A204.1 (cell line): Measurements from ENCODE around the gene KLC1.
"Not testable (repeated sequence)": the region's sequence is repeated elsewhere in the genome, so short reads cannot be mapped to it uniquely, and the experiment has no call there.

Source experiments
- FAIRE-seq: peaks from 2 replicates; lab custom pipeline; 2012; peaks lifted over from hg19 to GRCh38; lab: Jason Lieb, UNC

Gene KLC1

DNA sequence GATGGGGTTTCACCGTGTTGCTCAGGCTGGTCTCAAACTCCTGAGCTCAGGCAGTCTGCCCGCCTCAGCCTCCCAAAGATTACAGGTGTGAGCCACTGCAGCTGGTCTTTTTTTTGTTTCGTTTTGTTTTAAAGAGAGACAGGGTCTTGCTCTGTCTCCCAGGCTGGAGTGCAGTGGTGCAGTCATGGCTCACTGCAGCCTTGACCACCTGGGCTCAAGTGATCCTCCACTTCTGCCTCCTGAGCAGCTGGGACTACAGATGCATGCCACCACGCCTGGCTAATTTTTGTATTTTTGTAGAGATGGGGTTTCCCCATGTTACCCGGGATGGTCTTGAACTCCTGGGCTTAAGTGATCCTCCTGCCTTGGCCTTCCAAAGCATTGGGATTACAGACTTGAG, 62.6 kb downstream of the KLC1 start:
- not testable (repeated sequence) for FAIRE-seq

DNA sequence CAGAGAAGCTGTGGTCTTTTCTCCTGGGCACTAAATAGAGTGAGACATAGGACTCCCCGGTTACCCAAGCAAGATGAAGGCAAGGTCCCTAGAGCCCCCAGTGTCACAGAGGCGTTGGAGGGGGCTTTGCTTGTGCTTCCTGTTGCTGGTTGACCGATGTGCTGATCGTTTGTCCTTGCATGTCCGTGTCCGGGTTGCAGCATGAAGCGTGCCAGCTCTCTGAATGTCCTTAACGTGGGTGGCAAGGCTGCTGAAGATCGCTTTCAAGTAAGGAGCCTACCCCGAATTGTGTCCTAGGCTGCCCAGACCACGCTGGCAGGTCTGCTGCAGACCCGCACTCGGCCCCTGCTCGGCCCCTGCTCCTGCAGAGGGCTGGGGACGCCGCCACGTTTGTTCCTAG, 63.1 kb downstream of the KLC1 start:
- no peak for FAIRE-seq

DNA sequence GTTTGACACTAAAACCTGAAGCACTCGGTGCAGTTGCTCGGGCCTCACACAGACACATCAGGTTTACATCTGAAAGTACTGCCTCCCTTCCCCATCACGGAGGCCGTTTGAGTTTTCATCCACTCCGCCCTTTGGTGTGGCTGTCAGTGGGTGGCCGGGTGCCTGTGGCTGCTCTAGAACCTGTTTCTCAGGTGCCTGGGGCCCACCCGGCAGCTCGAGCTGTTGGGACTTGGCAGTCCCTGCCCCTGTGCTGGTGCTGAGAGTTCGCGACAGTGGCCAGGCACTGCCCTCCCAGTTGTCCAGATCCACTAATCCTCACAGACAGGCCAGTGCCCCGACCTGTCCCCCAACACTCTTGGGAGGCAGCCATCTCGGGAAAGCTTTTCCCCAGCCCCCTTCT, 63.9 kb downstream of the KLC1 start:
- FAIRE-seq: no peak

DNA sequence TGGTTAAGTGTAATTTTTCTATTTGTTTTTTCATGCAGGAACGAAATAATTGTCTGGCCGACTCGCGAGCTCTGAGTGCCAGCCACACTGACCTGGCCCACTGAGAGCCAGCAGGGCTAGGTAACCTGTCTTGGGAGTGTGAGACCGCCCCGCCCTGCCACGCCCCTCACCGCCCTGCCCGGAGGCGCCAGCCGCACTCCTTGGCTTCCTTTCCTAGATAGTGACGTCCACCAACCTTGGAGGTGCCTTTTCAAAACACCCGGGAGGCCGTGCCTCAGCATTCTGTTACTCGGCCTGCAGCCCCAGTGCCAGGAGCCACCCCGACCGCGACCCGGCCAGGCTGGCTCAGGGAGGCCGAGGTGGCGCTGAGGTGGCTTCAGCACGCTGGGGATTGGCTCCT, 64.5 kb downstream of the KLC1 start:
- no peak for FAIRE-seq

DNA sequence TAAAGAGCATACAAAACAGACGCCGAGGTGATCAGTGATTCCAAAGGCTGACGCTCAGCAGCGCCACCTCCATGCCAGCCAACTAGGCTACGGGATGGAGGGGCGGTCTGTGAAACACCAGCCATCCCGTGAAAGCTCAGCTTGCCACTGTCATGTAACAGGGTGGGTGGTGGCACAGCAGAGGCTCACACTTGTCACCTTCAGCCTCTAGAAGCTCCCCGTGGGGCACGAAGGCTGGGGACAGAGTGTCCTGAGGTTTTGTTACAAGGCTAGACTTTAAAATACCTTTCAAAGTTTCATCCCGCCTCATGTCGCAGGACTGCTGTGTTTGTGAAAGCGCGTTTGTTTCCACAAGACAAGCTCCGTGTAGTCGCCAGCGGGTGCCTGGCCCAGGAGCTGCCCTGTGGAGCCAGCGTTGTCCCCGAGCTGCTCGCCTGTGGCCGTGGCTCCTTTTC, 65.6 kb downstream of the KLC1 start:
- FAIRE-seq: no peak

DNA sequence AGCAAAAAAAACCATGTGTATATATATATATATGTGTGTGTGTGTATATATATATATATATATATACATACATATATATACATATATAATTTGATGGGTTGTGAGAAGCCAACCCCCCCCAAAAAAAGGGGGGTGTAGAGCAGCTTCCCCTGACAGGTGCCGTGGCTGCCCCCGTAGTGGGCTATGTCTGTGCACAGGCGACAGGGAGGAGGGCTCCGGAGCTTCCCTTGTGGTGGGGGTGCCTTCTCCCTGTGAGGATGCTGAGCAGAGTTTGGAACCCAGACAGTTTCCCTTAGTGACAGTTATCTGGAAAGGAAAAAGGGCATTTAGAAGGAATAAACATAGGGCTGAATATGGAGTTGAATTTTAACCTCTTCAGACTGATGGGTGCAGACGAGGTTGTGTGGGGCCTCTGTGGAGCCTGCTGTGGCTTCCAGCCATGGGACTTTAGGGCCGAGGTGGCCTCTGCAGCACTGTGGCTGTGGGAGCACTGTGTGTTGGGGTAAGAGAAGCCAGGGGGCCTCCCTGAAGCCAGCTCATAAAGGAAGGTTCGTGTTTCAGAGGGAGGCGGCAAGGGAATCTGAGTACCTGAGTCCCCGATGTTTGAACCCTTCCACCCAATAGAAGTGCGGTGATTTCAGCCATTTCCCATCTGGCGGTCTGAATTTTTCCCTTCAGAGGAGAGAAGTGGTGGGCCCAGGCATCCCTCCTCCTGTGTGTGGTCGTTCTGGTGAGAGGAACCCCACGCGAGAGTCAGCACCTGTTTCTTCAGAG, 66.5 kb downstream of the KLC1 start:
- no peak for FAIRE-seq

DNA sequence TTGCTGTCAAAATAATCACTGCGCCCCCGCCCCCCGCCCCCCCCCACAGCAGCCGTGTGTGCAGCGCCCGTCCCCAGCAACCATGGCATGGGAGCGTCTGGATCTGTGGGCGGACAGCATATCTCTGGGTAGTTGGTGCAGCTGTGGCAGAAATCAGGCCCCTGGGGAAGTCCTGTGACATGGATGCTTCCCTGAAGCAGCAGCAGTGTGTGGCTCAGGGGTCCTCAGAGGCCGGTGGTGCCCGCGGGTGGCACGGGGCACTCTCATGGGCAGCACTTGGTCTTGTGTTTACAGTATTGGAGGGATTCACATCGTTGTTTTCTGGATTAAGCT, 67.0 kb downstream of the KLC1 start:
- FAIRE-seq: no peak

DNA sequence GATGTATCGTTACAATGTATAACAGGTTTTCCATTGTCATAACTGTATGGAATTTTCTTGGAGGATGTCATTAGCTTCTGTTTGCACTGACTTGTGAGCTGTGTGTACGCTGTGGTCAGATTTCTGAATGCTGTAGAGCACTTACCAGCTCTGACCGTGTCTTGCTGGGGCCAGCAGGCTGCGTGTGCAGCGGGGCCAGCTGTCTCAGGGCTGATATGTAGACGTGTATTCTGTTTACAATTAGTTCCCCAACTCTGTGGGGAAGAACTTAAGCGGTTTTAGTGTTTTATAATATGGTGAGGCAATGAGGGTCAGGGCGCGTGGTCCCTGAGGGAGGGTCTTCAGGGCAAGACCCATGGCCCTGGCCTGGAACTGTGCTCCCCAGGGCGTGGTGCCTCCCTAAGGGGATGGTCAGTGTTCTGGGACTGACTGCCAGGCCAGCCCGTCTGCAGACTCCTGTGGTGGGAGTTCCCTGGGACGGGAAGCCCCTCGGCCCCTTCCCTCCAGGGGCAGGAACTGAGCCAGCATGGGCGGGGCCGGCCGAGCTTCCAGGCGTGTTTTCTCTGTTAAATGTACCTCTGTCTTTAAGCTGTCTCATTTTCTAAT, 67.6 kb downstream of the KLC1 start:
- no peak for FAIRE-seq

DNA sequence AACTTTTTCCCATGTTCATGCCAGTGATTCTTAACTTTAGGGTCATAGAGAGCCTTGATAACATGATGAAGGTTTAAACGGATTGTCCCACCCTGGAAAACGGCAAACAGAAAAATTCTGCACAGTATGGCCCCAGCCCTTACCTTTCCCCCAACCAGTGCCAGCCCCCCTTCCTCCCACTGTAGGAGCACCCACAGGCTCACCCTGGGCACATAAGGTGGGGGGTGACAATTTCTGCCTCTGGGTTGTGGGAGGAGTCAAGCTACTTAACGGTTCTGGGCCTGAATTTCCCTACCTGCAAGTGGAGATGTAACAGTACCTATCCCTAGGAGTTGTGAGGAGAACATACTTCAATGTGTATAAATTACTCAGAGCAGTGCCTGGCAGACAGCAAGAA, 68.2 kb downstream of the KLC1 start:
- no peak for FAIRE-seq

DNA sequence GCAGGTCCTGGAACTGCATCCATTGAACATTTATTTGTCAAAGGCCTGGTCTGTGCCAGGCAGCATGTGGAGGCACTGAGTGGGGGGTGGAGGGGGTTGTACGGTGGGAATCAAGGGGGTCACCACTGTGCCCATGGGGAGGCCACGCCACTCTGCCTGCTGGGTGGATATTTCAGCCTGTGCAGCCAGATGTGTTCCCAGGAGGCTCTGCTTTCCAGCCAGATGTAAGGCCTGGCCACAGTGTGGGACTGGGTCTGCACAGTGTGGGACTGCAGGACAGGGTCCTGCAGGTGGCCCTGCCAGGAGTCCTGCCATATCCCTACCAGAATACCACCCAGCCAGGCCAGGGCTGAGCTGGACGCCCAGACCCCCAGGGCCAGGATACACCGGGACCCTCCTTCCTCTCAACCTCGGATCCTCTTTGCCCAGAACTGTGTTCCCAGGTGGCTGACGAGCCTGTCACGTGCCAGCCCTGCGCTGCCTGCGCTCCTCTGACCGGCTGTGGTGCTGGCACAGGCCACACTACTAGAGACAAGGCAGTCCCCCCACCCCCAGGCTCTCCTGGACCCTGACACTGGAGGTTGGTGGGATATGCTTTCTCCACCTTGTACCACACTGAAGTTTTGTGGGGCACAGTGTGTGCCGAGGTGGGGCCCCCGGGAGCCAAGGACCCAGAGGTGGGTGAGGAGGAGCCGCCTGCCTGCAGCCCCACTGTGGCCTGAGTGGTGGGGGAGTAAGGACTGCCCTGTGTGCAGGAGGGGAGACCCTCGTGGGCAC, 68.8 kb downstream of the KLC1 start:
- no peak for FAIRE-seq

DNA sequence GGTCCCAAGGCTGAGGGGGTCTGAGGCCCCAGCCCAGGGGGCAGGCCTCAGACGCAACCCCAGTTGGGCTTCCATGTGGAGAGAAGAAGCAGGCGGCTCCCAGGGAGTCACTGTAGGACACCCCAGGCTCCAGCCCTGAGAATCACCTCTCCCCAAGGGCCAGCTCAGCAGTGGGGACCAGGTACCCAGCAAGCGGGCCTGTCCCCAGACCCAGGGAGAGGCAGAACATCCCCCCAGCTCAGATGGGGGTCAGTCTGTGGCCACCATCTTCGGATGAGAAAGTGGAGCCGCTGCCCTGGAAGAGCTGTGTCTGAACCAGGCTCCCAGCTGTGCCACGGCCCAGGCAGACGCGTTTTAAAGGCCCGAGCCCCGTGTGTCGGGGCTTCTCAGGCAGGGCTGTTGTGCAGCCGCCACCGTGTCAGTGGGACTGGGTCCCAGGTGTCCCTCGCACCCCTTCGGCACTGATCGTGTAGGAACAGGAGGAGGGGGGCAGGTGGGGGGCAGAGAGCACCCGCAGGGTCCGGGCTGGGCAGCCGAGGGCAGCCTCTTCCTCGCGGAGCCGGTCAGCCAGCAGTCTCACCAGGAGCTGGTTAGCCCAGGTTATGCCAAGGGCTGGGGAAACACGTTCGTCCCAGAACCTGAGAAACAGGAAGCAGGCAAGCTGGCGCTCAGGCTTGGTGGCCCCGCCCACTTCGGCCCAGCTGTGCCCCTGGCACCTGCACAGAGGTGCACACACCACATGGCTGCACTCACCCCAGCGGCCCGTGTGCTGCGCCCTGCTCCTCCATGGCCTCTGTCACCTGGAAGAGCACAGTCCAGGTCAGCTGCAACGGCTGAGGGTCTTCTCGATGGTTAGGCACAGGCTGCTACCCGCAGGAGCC, 69.6 kb downstream of the KLC1 start:
- no peak for FAIRE-seq

DNA sequence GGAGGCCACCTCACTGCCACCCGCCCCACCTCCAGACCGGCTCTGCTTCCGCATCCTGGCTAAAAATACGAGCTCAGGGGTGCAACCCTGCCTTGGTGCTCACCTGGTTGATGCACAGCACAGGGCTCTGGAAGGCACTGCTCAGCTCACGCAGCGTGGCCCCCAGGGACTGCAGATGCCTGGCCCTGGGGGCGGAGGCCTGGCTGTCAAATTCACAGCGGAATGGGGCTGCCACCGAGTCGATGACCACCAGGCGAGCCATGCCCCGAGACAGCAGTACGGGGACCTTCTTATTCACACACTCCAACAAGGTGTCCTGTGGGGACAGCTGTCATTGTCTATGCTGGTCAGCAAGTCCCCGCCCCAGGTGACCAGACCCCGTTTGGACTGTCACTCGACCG, 70.2 kb downstream of the KLC1 start:
- FAIRE-seq: no peak

DNA sequence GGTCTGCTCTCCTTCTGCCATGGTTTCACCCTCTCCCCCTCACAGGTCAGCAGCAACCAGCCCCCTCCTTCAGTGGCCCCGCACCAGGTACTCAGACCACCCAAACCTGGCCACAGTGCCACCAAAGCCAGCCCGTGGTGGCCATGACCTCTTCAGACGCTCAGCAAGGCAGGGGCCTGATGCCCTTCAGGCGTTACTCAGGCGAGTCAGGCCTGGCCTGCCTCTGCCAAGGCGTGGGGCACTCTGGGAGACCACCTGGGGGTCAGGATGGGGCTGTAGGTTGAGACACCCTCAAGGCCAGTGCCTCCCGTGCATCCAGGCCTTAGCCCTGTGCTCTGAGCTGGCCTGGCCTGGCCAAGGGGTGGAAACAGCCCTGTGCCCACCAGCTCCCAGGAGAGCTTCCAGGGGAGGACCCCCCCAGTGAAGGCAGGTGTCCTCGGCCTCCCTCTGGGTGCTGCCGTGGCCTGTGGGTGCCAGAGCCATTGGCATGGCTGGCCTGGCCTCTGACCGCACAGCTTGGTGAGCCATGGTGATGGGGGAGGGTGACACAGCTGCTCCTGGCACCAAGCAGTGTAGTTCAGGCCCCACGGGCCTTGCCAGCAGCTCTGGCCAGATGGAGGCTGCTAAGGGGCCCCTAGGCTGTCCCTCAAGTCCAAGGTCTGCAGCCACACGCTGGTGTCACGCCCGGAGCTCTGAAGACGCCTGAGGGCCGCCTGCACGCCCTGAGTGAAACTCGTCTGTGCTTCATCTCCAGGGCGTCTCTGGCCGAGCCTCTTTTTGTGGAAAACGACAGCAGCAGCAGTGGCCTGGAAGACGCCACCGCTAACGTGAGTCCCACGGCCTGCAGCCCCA, 71.1 kb downstream of the KLC1 start:
- no peak for FAIRE-seq

DNA sequence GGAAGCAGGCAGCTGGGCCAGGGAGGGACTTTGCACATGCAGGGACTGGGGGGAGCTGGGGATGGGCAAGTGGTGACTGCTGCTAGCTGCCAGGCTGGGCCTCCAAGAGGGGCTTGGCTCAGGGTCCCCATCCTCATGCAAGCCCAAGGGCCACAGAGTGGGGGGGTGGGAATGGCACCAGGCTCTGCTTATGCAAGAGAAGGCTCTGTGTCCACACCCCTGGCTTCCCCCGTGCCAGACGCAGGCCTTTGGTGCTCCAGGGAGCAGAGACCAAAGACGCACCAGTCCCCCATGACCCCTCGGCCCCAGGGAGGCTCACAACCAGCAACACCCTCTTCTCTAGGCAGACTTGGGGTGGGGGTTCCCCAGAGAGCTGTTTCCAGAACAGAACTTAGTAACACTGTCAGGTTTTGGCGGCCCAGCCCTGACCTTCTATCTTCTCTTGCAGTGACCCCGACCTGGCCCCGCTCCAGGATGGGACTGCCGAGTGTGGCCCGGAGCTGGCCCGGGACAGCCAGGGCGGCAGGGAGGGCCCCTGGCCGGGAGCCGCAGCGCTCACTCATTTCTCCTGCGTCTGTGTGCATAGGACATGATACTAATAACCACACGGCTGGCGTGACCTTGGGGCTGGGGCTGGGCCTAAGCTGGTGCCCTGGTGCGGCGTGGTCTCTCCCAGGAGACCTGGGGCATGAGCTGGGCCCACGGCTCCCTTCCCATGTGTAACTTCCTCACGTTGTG, 71.9 kb downstream of the KLC1 start:
- no peak for FAIRE-seq

DNA sequence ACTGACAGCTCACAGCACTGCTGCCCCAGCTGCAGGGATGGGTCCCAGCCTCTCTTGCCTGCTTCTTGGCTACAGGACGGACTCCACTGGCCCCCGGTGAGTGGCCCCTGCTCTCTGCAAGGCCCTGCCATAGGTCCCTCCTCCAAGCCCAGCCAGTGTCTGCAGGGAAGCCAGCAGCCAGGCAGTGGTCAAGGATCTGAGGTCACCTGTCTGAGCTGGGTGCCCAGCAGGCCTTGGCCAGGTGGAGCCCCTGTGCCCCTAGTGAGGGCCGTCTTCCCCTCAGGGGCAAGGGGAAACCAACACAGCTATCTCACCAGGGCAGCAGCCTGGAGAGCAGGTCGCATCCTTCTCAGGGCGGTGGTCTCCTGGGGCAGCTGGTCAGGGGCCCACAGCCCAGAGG, 73.1 kb downstream of the KLC1 start:
- FAIRE-seq: no peak

DNA sequence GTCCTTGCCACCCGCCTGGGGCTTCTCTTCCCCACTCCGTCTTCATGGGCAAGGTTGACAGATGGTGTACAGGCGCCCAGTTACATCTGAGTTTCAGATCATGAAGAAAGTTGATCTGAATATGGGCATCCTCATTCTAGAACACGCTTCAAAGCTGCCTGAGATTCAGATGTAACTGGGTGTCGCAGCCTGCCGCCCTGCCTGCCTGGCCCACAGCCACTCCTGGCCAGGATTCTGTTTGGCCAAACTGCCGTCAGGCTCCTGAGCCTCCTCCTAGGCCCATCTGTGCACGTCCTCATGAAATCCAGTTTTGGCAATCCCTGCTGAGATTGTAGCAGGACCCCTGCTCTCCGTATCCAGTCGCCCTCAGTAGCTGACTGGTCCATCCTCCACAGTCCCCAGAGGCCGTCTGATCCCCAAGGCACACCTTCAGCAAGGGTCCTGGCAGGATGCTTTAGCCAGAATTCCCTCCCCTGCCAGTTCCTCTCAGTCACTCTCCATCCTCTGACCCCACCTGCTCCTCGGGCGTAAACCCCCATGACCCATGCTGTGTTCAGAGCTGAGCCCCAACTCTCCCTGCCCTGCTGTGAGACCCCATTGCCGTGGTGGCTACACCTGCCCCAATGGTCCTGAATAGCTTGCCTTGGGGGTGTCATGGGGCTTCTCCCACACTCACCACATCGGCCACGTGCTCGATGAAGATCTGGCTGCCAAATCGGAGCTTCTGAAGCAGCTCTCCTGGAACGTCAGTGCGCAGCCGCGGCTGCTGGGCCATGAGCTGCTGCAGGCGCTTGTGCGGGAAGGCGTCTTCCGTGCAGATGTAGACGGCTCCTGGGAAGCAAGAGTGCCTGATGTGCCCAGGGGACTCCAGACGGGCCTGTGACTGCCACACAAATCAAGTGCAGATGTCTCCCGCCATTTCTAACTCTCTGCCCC, 73.8 kb downstream of the KLC1 start:
- FAIRE-seq: no peak

DNA sequence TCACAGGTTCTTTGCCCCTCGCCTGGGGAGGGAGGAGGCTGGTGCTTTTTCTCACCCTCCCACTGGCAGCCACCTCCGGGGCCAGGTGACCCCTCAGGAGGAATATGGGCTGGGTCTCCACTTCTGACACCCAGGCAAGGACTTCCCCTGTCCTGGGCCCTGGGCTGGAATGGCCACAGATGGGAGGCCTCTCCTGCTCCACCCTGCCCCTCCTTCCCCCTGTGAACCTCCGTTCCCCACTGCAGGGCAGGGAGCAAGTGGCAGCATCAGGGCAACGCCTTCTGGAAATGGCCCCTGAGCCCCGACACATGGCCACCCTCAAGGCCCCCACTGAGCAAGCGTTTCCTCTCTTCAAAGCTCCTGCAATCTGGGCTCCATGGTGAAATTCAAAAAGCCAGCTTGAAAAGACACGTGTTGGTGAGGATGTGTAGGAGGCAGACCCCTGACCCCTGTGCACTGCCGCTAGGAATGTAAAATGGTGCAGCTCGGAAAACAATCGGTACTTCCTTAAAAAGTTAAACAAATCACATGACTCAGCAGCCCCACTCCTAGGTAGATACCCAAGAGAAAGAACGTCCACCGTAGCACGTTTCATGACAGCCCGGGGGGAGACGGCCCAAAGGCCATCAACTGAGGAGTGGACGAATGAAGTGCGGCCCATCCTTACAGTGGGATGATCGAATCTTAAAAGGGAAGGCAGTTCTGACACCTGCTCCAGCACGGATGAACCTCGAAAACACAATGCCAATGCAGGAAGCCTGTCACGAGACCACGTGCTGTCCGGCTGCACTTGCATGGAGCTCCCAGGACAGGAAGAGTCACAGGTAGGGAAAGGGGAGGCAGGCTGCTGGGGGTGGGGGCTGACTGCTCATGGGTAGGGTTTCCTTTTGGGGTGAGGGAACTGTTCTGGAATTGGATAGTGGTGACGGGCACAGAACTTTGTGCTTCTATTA, 74.7 kb downstream of the KLC1 start:
- no peak for FAIRE-seq

DNA sequence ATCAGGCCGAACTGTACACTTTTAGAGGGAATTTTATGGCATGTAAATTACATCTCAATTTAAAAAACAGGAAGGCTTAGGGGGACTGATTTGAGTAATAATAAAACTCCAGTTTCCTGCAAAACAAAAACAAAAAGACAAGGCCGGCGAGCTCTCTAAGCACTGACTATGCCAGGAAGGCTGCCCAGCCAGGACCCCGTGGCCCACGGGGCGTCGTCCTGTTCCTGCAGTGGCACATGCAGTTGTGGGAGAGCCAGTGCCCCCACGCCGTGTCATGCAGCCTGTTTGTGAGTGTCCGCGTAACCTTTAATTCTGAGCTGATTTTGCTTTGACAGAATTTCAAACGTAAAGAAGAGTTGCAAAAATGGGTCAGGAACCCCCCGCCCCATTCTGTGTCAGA, 75.7 kb downstream of the KLC1 start:
- no peak for FAIRE-seq

DNA sequence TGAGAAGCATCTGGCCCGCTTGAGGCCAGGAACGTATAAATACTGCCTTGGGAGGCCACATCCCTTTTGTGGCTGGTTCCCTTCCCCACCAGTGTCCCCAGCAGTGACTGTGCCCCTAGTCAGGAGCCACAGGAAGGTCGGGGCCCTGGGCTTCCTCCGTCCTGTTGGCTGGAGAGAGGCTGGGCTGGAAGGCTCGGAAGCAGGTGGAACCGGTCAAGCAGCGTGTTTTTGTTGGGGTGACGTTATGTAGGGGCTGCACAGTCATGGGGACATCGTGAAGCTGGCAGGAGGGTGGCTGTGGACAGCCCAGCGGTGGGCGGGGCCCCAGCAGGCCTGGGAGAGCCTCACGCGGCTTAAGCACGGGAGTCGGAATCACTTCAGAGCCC, 76.1 kb downstream of the KLC1 start:
- FAIRE-seq: no peak
